8988T (cell line): Measurements from ENCODE around the gene SH3RF1.

Source experiments
- DNase-seq: peaks from one replicate; pipeline ENCODE4 v3.0.0; 2011

The SH3RF1 gene

GRCh38 chr4:169158046-169158445 is 112.7 kb downstream of the SH3RF1 start:
- DNase-seq = no peak

- no peak for DNase-seq
These were observed 114.4 kb downstream of the SH3RF1 start for GRCh38 chr4:169156392-169156791.

GRCh38 chr4:169154121-169154520 is 116.6 kb downstream of the SH3RF1 start:
- DNase-seq = no peak

- DNase-seq = no peak
These were observed 117.2 kb downstream of the SH3RF1 start for GRCh38 chr4:169153481-169154087.

- no peak for DNase-seq
These were observed 117.9 kb downstream of the SH3RF1 start for GRCh38 chr4:169152899-169153298.

GRCh38 chr4:169152098-169152497 is 118.7 kb downstream of the SH3RF1 start:
- no peak for DNase-seq

GRCh38 chr4:169151671-169152070 is 119.1 kb downstream of the SH3RF1 start:
- DNase-seq = no peak

GRCh38 chr4:169150806-169151205 is 120.0 kb downstream of the SH3RF1 start:
- no peak for DNase-seq

GRCh38 chr4:169148885-169149284 is 121.9 kb downstream of the SH3RF1 start:
- DNase-seq = no peak

- DNase-seq = no peak
These were observed 123.6 kb downstream of the SH3RF1 start for GRCh38 chr4:169147191-169147590.

- no peak for DNase-seq
These were observed 126.6 kb downstream of the SH3RF1 start for GRCh38 chr4:169144061-169144600.

- no peak for DNase-seq
These were observed 127.4 kb downstream of the SH3RF1 start for GRCh38 chr4:169143335-169143734.

GRCh38 chr4:169142906-169143305 is 127.8 kb downstream of the SH3RF1 start:
- no peak for DNase-seq

- no peak for DNase-seq
These were observed 128.4 kb downstream of the SH3RF1 start for GRCh38 chr4:169142391-169142790.

GRCh38 chr4:169139021-169139420 is 131.7 kb downstream of the SH3RF1 start:
- no peak for DNase-seq

- no peak for DNase-seq
These were observed 133.2 kb downstream of the SH3RF1 start for GRCh38 chr4:169137558-169137920.

- DNase-seq = no peak
These were observed 133.8 kb downstream of the SH3RF1 start for GRCh38 chr4:169136796-169137557.

- DNase-seq = no peak
These were observed 134.4 kb downstream of the SH3RF1 start for GRCh38 chr4:169136330-169136729.

- DNase-seq = no peak
These were observed 135.0 kb downstream of the SH3RF1 start for GRCh38 chr4:169135776-169136175.

GRCh38 chr4:169133932-169134331 is 136.8 kb downstream of the SH3RF1 start:
- DNase-seq = no peak

- no peak for DNase-seq
These were observed 138.0 kb downstream of the SH3RF1 start for GRCh38 chr4:169132561-169133305.

GRCh38 chr4:169131556-169132208 is 139.1 kb downstream of the SH3RF1 start:
- no peak for DNase-seq

- no peak for DNase-seq
These were observed 141.9 kb downstream of the SH3RF1 start for GRCh38 chr4:169128902-169129301.
